GM23338 (cell line): ENCODE data around the gene CD46. TPM values are rescaled to one million over a fixed set of nuclear protein-coding genes. Genes with fewer than 3 reads are reported as not detected.

Experiments
- ATAC-seq: fragments of 200-7000 bp; cut with Tn5 transposase; 3 replicates; pipeline ENCODE4 v1.9.1; 2020
- DNase-seq: peaks from one replicate; pipeline ENCODE4 v3.0.0-alpha.2; 2015; ENCODE audit warnings: low spot score
- H2AFZ ChIP-seq: fragments of 200-600 bp; sonication (generic); 2 replicates; pipeline ENCODE4 v1.8.0; 2016; ENCODE audit warnings: antibody characterized with exemption, mild to moderate bottlenecking, moderate library complexity
- H3F3A ChIP-seq: fragments of 200-600 bp; sonication (generic); replicated peaks from 2 replicates; pipeline ENCODE4 v1.8.0; 2017; ENCODE audit warnings: antibody characterized with exemption, mixed run types, low read depth
- H3K27ac ChIP-seq: fragments of 200-600 bp; sonication (generic); 2 replicates; pipeline ENCODE4 v1.6.1; 2016; ENCODE audit warnings: low read depth
- H3K27me3 ChIP-seq: fragments of 200-600 bp; sonication (generic); 2 replicates; pipeline ENCODE4 v1.8.0; 2016; ENCODE audit warnings: mild to moderate bottlenecking, mixed run types, moderate library complexity; ENCODE audit not compliant: insufficient read depth
- H3K36me3 ChIP-seq: fragments of 200-600 bp; sonication (generic); 2 replicates; pipeline ENCODE4 v1.8.0; 2016; ENCODE audit warnings: mild to moderate bottlenecking; ENCODE audit not compliant: insufficient read depth
- H3K4me1 ChIP-seq: fragments of 200-600 bp; sonication (generic); 2 replicates; pipeline ENCODE4 v1.8.0; 2016; ENCODE audit warnings: mild to moderate bottlenecking, moderate library complexity; ENCODE audit not compliant: insufficient read depth
- H3K4me2 ChIP-seq: fragments of 200-600 bp; sonication (generic); 2 replicates; pipeline ENCODE4 v1.7.1; 2017; ENCODE audit warnings: mixed run types
- H3K4me3 ChIP-seq: fragments of 200-600 bp; sonication (generic); 2 replicates; pipeline ENCODE4 v1.6.1; 2016; ENCODE audit warnings: mixed run types
- H3K79me2 ChIP-seq: fragments of 200-600 bp; sonication (generic); replicated peaks from 2 replicates; pipeline ENCODE4 v1.8.0; 2017; ENCODE audit warnings: mild to moderate bottlenecking; ENCODE audit not compliant: insufficient read depth
- H3K9me2 ChIP-seq: fragments of 200-600 bp; sonication (generic); 2 replicates; pipeline ENCODE4 v1.8.0; 2017; ENCODE audit not compliant: insufficient read depth
- H4K20me1 ChIP-seq: fragments of 200-600 bp; sonication (generic); replicated peaks from 2 replicates; pipeline ENCODE4 v1.8.0; 2017; ENCODE audit warnings: mild to moderate bottlenecking; ENCODE audit not compliant: insufficient read depth
- H3K27ac Mint-ChIP-seq: 2 replicates; pipeline ENCODE4 v1.8.0; 2020; ENCODE audit warnings: inconsistent platforms, mild to moderate bottlenecking, moderate library complexity, mixed read lengths
- H3K27me3 Mint-ChIP-seq: 3 replicates; pipeline ENCODE4 v1.8.0; 2022; ENCODE audit warnings: low read depth, mild to moderate bottlenecking, moderate library complexity, mixed read lengths, inconsistent platforms; ENCODE audit not compliant: insufficient read depth, poor library complexity
- H3K36me3 Mint-ChIP-seq: 3 replicates; pipeline ENCODE4 v1.8.0; 2021; ENCODE audit warnings: low read depth, mild to moderate bottlenecking, inconsistent platforms, moderate library complexity, mixed read lengths
- H3K4me1 Mint-ChIP-seq: 3 replicates; pipeline ENCODE4 v1.8.0; 2020; ENCODE audit warnings: mild to moderate bottlenecking, inconsistent platforms, mixed read lengths
- H3K4me3 Mint-ChIP-seq: 3 replicates; pipeline ENCODE4 v1.8.0; 2021; ENCODE audit warnings: moderate library complexity, mild to moderate bottlenecking, inconsistent platforms, mixed read lengths
- H3K9me3 Mint-ChIP-seq: 3 replicates; pipeline ENCODE4 v1.8.0; 2020; ENCODE audit warnings: moderate library complexity, mild to moderate bottlenecking, inconsistent platforms, mixed read lengths
- CREB1 ChIP-seq: fragments of 250-450 bp; sonication (Bioruptor Pico); IDR thresholded peaks from 2 replicates; pipeline ENCODE4 v1.5.0; 2020; ENCODE audit warnings: low read depth, mild to moderate bottlenecking, moderate library complexity
- JUNB ChIP-seq: IDR thresholded peaks from one replicate; pipeline ENCODE4 v1.6.1; 2016; ENCODE audit warnings: antibody characterized with exemption; ENCODE audit not compliant: unreplicated experiment
- ZNF114 ChIP-seq: fragments of 250-450 bp; sonication (Bioruptor Pico); IDR thresholded peaks from 2 replicates; pipeline ENCODE4 v1.5.0; 2020; ENCODE audit warnings: mild to moderate bottlenecking, moderate library complexity
- ZNF331 ChIP-seq: fragments of 250-450 bp; sonication (Bioruptor Pico); IDR thresholded peaks from 2 replicates; pipeline ENCODE4 v1.5.0; 2020; ENCODE audit warnings: low read depth, mild to moderate bottlenecking, moderate library complexity
- polyA plus RNA-seq: library from polyadenylated mRNA; unstranded; fragments of >200 nt; fragmentation: Nextera tagmentation; extraction: Ambion mirVana; gene quantifications from 2 replicates; pipeline ENCODE4 v1.2.1, GENCODE V29; 2016
- total RNA-seq: library from RNA; depleted of rRNA; stranded (reverse); fragments of >200 nt; shearing (Covaris generic); gene quantifications from 2 replicates; pipeline ENCODE4 v1.2.3, GENCODE V29; 2014
- TF ChIP-seq, protein P1 (sequence below): IDR thresholded peaks from one replicate; pipeline ENCODE4 v1.6.1; 2018; ENCODE audit warnings: antibody characterized with exemption; ENCODE audit not compliant: unreplicated experiment
- TF ChIP-seq, protein P2 (sequence below), 2 experiments: fragments of 200-600 bp in 1 of 2; sonication (generic) in 1 of 2; conservative IDR thresholded peaks; 2 replicates each; pipeline versions ENCODE4 v1.5.1 to v1.6.1; 2016 to 2017; ENCODE audit warnings: antibody characterized with exemption in 2 of 2, low read depth in 2 of 2, mild to moderate bottlenecking in 2 of 2, moderate library complexity in 1 of 2

CD46 gene
- total and polyA plus RNA-seq, 2 experiments from 2014 or later: 199 to 209 TPM

DNA sequence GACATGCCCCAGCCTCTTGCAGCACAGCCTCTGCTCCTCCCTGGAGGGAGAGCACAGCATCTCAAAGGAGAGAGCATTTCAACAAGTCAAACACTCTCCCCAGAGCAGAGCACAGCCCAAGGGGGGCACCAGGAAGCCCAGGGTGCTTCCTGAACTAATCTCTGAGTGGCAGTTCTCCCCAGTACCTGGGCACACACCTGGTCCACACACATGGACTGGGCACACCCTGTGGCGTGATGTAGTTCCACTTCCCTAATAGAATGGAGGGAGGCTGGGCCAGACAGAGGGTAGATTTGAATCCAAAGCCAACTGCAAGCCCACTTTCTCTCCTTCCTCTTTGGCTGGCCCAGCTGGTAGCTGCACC, 55.5 kb downstream of the CD46 start (continued):
- TF ChIP-seq JUNB: no peak
- no peak for TF ChIP-seq ZNF331 (CRISPR knock-in tag)
- TF ChIP-seq CREB1: no peak
- TF ChIP-seq, protein P1, sequence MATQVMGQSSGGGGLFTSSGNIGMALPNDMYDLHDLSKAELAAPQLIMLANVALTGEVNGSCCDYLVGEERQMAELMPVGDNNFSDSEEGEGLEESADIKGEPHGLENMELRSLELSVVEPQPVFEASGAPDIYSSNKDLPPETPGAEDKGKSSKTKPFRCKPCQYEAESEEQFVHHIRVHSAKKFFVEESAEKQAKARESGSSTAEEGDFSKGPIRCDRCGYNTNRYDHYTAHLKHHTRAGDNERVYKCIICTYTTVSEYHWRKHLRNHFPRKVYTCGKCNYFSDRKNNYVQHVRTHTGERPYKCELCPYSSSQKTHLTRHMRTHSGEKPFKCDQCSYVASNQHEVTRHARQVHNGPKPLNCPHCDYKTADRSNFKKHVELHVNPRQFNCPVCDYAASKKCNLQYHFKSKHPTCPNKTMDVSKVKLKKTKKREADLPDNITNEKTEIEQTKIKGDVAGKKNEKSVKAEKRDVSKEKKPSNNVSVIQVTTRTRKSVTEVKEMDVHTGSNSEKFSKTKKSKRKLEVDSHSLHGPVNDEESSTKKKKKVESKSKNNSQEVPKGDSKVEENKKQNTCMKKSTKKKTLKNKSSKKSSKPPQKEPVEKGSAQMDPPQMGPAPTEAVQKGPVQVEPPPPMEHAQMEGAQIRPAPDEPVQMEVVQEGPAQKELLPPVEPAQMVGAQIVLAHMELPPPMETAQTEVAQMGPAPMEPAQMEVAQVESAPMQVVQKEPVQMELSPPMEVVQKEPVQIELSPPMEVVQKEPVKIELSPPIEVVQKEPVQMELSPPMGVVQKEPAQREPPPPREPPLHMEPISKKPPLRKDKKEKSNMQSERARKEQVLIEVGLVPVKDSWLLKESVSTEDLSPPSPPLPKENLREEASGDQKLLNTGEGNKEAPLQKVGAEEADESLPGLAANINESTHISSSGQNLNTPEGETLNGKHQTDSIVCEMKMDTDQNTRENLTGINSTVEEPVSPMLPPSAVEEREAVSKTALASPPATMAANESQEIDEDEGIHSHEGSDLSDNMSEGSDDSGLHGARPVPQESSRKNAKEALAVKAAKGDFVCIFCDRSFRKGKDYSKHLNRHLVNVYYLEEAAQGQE: no peak
- TF ChIP-seq ZNF114 (CRISPR knock-in tag): no peak
- TF ChIP-seq, protein P2, sequence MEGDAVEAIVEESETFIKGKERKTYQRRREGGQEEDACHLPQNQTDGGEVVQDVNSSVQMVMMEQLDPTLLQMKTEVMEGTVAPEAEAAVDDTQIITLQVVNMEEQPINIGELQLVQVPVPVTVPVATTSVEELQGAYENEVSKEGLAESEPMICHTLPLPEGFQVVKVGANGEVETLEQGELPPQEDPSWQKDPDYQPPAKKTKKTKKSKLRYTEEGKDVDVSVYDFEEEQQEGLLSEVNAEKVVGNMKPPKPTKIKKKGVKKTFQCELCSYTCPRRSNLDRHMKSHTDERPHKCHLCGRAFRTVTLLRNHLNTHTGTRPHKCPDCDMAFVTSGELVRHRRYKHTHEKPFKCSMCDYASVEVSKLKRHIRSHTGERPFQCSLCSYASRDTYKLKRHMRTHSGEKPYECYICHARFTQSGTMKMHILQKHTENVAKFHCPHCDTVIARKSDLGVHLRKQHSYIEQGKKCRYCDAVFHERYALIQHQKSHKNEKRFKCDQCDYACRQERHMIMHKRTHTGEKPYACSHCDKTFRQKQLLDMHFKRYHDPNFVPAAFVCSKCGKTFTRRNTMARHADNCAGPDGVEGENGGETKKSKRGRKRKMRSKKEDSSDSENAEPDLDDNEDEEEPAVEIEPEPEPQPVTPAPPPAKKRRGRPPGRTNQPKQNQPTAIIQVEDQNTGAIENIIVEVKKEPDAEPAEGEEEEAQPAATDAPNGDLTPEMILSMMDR (conservative IDR thresholded peaks at IDR 0.05; ENCODE audit: low read depth in 2 of 2): no peak

DNA sequence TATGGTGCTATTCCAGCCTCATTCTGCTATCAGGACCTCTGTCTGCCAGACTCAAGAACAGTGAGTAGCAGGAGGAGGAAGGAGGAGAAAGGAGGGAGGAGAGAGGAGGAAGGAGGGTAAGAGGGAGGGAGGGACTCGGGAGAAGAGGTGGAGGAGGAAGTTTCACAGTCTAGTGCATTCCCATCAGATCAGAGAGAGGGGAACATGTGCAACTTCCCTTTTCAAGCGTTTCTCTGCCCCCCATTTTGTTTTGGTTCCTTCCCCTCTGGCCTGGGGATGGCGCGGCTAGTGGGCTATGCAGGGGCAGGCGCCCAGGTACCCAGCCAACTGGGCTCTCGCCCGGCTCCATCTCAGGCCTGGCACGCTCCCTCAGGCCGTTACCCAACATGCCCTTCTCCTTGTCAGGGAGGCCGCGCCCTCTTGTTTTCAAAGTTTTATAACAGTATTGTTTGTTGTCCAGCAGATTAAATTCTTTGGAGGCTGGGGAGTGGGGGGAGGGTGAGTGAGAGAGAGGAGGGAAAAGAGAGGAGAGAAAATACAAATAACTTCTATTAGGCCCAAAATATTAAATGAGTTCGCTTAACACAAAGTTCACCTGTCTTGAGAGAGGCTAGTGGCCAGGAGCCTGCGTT, 56.0 kb downstream of the CD46 start:
- no peaks in the 10 kb centered on the region for H3K36me3 ChIP-seq
- Mint-ChIP-seq H3K4me1 (peaks cover 22% of the 10 kb centered on the region), H3K27me3 (peaks cover 14% of the 10 kb centered on the region), H3K9me3 (no peaks in the 10 kb centered on the region), H3K4me3 (no peak overlapping the region), H3K36me3 (no peaks in the 10 kb centered on the region; the same call in 2 of the 3 replicates), H3K27ac (no peak overlapping the region)
- DNase-seq (no peak), ATAC-seq (no peak)
- H3F3A ChIP-seq: no peaks in the 10 kb centered on the region
- no peaks in the 10 kb centered on the region for H3K79me2 ChIP-seq
- H3K4me3 ChIP-seq: no peak overlapping the region
- no peaks in the 10 kb centered on the region for H3K27me3 ChIP-seq
- no peak overlapping the region for H3K27ac ChIP-seq
- no peak overlapping the region for H3K4me2 ChIP-seq
- no peak overlapping the region for H2AFZ ChIP-seq
- no peaks in the 10 kb centered on the region for H3K4me1 ChIP-seq
- no peaks in the 10 kb centered on the region for H4K20me1 ChIP-seq
- H3K9me2 ChIP-seq: no peaks in the 10 kb centered on the region
- TF ChIP-seq, protein P2 (conservative IDR thresholded peaks at IDR 0.05; ENCODE audit: low read depth in 2 of 2): no peak
- TF ChIP-seq, protein P1: no peak
